HL-60 (cell line): ENCODE data around the gene ARHGAP10.

Experiments
- DNase-seq, 2 experiments: peaks; one replicate each; pipeline ENCODE4 v3.0.0-alpha.2; 2010 to 2020; ENCODE audit warnings: low read depth in 1 of 2, low spot score in 1 of 2
- H3K27ac ChIP-seq: fragments of 250-450 bp; sonication (Bioruptor Pico); replicated peaks from 2 replicates; pipeline ENCODE4 v1.5.1; 2020; ENCODE audit warnings: mild to moderate bottlenecking, moderate library complexity
- H3K27me3 ChIP-seq: fragments of 250-450 bp; sonication (Bioruptor Pico); 2 replicates; pipeline ENCODE4 v1.5.1; 2021; ENCODE audit warnings: mild to moderate bottlenecking, moderate library complexity; ENCODE audit not compliant: insufficient read depth, poor library complexity, severe bottlenecking
- H3K4me3 ChIP-seq: replicated peaks from 2 replicates; pipeline ENCODE4 v1.5.1; 2011; ENCODE audit warnings: mild to moderate bottlenecking, control low read depth, low read length; ENCODE audit not compliant: insufficient read depth
- CTCF ChIP-seq: IDR thresholded peaks from one replicate; pipeline ENCODE4 v1.5.1; 2011; ENCODE audit warnings: low read length, control low read depth, inconsistent platforms; ENCODE audit not compliant: insufficient read depth
- GABPA ChIP-seq: IDR thresholded peaks from 2 replicates; pipeline ENCODE4 v1.6.1; 2012; ENCODE audit warnings: low read depth
- POLR2AphosphoS5 ChIP-seq: IDR thresholded peaks from 2 replicates; pipeline ENCODE4 v1.6.1; 2012; ENCODE audit warnings: low read depth
- REST ChIP-seq: IDR thresholded peaks from 2 replicates; pipeline ENCODE4 v1.6.1; 2012; ENCODE audit warnings: low read depth; ENCODE audit not compliant: insufficient replicate concordance
- SPI1 ChIP-seq: IDR thresholded peaks from 2 replicates; pipeline ENCODE4 v1.6.1; 2012; ENCODE audit warnings: low read depth, mild to moderate bottlenecking, borderline replicate concordance

ARHGAP10 gene

GRCh38 chr4:148075438-148075837 is 343.6 kb downstream of the ARHGAP10 start:
- DNase-seq, result no peak
- Histone ChIP-seq H3K4me3 (no peak overlapping the region), H3K27ac (no peak overlapping the region), H3K27me3 (no peaks in the 10 kb centered on the region)
- no peak for TF ChIP-seq POLR2AphosphoS5

GRCh38 chr4:148076964-148077363 is 345.1 kb downstream of the ARHGAP10 start:
- no peaks in the 10 kb centered on the region for H3K27me3 ChIP-seq
- H3K4me3 ChIP-seq, result no peak overlapping the region
- no peak overlapping the region for H3K27ac ChIP-seq
- DNase-seq, result no peak
- no peak for TF ChIP-seq POLR2AphosphoS5
- TF ChIP-seq GABPA, result no peak
- TF ChIP-seq SPI1, result no peak
- no peak for TF ChIP-seq REST
- no peak for TF ChIP-seq CTCF

DNA sequence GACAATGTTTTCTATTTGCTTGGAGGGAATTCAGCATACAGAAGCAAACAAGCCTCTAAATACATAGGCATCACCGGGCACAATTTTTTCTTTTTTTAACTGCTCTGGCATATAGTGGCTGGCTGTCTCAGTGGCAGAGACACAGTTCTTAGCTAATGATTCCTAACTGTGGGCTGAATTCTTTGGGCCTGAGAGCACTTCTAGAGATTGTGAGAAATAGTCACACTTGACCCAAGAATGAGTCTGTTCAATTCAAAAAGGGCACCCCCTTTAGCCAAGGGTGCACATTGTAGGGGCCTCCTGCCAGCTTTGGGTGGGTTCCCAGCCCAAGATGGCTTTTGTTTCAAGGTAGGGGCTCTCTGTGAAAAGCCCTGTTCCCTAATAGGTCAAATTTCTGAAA is 345.7 kb downstream of the ARHGAP10 start:
- no peak for DNase-seq
- H3K27me3 ChIP-seq, result no peaks in the 10 kb centered on the region
- no peak overlapping the region for H3K27ac ChIP-seq
- H3K4me3 ChIP-seq, result no peak overlapping the region
- TF ChIP-seq CTCF (no peak), SPI1 (no peak), GABPA (no peak), REST (no peak)

DNA sequence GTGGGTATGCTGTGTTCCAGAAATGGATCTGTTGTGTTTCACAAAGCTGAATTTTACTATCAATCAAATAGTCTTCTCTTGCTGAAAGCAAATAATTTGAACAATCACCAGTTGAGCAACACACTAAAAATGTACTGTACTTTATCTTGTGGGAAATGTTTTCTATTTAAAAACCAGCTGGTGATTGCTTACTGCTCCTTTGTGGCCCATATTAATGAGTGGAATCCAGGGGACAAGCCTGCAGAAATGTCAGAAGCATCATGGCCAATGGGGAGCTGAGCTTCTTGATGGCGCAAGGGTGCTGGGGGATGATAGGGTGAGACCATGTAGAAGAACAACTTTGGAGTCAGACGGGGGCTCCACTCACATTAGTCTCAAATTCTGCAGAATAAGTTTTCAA is 346.2 kb downstream of the ARHGAP10 start:
- Histone ChIP-seq H3K27ac (no peak overlapping the region), H3K4me3 (no peak overlapping the region), H3K27me3 (no peaks in the 10 kb centered on the region)
- DNase-seq, result no peak
- TF ChIP-seq POLR2AphosphoS5, result no peak
- TF ChIP-seq CTCF, result no peak
- no peak for TF ChIP-seq GABPA
- TF ChIP-seq REST, result no peak
- TF ChIP-seq SPI1, result no peak
